ENCODE results near the gene MSRB3. TPM values are rescaled to one million over a fixed set of nuclear protein-coding genes. Genes with fewer than 3 reads are reported as not detected.

Gene MSRB3
- polyA plus RNA-seq, 1 of the 3 experiments (the other 2 are of a cell fraction): 24.3 TPM

DNA sequence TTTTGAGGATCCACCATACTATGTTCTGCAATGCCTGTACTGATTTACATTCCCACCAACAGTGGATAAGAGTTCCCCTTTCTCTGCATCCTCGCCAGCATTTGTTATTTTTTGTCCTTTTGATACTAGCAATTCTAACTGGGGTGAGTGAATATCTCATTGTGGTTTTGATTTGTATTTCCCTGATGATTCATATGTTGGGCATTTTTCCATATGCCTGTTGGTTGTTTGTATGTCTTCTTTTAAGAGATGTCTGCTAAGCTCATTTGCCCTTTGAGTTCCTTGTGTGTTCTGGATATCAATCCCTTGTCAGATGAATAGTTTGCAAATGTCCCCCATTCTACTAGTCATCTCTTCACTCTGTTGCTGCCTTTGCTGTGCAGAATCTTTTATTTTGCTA is 49.0 kb upstream of the MSRB3 start:
- Histone ChIP-seq H3K27ac (ENCODE audit: low read depth in 2 of 2, low read length in 1 of 2) (no peak overlapping the region), H3K9me2 (no peaks in the 10 kb centered on the region), H3K4me2 (no peak overlapping the region), H3F3A (replicated peaks; ENCODE audit: insufficient read depth) (peaks cover 6% of the 10 kb centered on the region), H3K9ac (no peak overlapping the region), H2AFZ (ENCODE audit: low read depth) (no peak overlapping the region), H3K4me3 (ENCODE audit: low read depth in 2 of 2, low read length in 1 of 2) (no peak overlapping the region), H3K9me3 (peaks cover 14% of the 10 kb centered on the region), H3K79me2 (ENCODE audit: insufficient read depth) (peaks cover 3% of the 10 kb centered on the region; the same call in 1 of the 2 replicates), H3K27me3 (ENCODE audit: insufficient read depth) (no peaks in the 10 kb centered on the region), H4K20me1 (ENCODE audit: insufficient read depth) (no peaks in the 10 kb centered on the region), H3K4me1 (ENCODE audit: control insufficient read depth in 1 of 2, insufficient read depth in 2 of 2, low read depth in 1 of 2, low read length in 1 of 2) (no peaks in the 10 kb centered on the region; a peak in 2 of 4 replicates), H3K36me3 (replicated peaks in 1 of 2; ENCODE audit: control insufficient read depth in 1 of 2, insufficient read depth in 2 of 2, low read length in 1 of 2) (peaks cover 0 to 16% of the 10 kb centered on the region in 2 experiments)
- WGBS (ENCODE audit: low lambda C conversion rate): 95% methylated on average over 1 of the region's 1 CpG
- CTCF ChIA-PET: no interaction called here
- no peak for DNase-seq
- POLR2A ChIA-PET: no interaction called here
- TF ChIP-seq, protein P1, sequence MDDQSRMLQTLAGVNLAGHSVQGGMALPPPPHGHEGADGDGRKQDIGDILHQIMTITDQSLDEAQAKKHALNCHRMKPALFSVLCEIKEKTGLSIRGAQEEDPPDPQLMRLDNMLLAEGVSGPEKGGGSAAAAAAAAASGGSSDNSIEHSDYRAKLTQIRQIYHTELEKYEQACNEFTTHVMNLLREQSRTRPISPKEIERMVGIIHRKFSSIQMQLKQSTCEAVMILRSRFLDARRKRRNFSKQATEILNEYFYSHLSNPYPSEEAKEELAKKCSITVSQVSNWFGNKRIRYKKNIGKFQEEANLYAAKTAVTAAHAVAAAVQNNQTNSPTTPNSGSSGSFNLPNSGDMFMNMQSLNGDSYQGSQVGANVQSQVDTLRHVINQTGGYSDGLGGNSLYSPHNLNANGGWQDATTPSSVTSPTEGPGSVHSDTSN (IDR thresholded peaks at IDR 0.05): no peak
- TF ChIP-seq NFIC (IDR thresholded peaks at IDR 0.05; ENCODE audit: borderline replicate concordance) (no peak), GATA2 (CRISPR knock-in tag; IDR thresholded peaks at IDR 0.05) (no peak), MXI1 (IDR thresholded peaks at IDR 0.05; ENCODE audit: low read depth, low read length) (no peak), JUND (IDR thresholded peaks at IDR 0.05) (peak; percentile 29; the same call in 1 of the 2 replicates), FOSL2 (IDR thresholded peaks at IDR 0.05; ENCODE audit: borderline replicate concordance, low read depth) (peak; percentile 11; the same call in 1 of the 2 replicates), RFX5 (IDR thresholded peaks at IDR 0.05; ENCODE audit: low read length) (no peak), EZH2phosphoT487 (IDR thresholded peaks at IDR 0.05; ENCODE audit: borderline replicate concordance, low read depth) (no peak), YY1 (IDR thresholded peaks at IDR 0.05; ENCODE audit: low read depth) (no peak), RCOR1 (IDR thresholded peaks at IDR 0.05; ENCODE audit: low read length) (no peak), MEF2A (IDR thresholded peaks at IDR 0.05; ENCODE audit: borderline replicate concordance, low read depth) (no peak), USF1 (IDR thresholded peaks at IDR 0.05; ENCODE audit: borderline replicate concordance, low read depth) (no peak), TCF12 (IDR thresholded peaks at IDR 0.05) (peak; percentile 20; the same call in 1 of the 2 replicates), FOXJ3 (CRISPR knock-in tag; IDR thresholded peaks at IDR 0.05) (no peak), CTCF (IDR thresholded peaks at IDR 0.05) (no peak)
